RWPE1 (cell line): ENCODE measurements around the gene GCGR.

Experiments used
- CTCF ChIA-PET: fragments of 350-600 bp; sonication (Branson Sonifier 250); formaldehyde crosslinking; extraction: SDS; loops from one replicate; lab custom pipeline; 2021; lab: Yijun Ruan, JAX
- POLR2A ChIA-PET: fragments of 400-600 bp; formaldehyde crosslinking; extraction: SDS; loops from one replicate; lab custom pipeline; 2020; ENCODE audit warnings: antibody characterized with exemption; ENCODE audit not compliant: low non-redundant PET; lab: Yijun Ruan, JAX
- DNase-seq: peaks from one replicate; pipeline ENCODE4 v3.0.0; 2012; ENCODE audit warnings: low spot score
- H3K27ac ChIP-seq: fragments of 450-650 bp; 2 replicates; pipeline ENCODE4 v1.5.1; 2017
- CTCF ChIP-seq: fragments of 450-650 bp; conservative IDR thresholded peaks from 2 replicates; pipeline ENCODE4 v1.5.1; 2017; ENCODE audit warnings: low read depth, mild to moderate bottlenecking

GCGR gene

GRCh38 chr17:81841866-81842265 is 37.9 kb downstream of the GCGR start:
- ChIA-PET CTCF (interaction anchor here (1.1 to 1.2 kb wide), 2 partner anchors 13 to 113 kb away, joined by 3 read pairs; no protein-coding TSS in a partner anchor), POLR2A (interaction anchor here (1.0 to 1.6 kb wide), 2 partner anchors 9 to 13 kb away, joined by 4 to 8 read pairs; partner anchors contain the start of gene MCRIP1)
- no peak for TF ChIP-seq CTCF
- H3K27ac ChIP-seq: peak overlapping the region; percentile 100
- no peak for DNase-seq

GRCh38 chr17:81842378-81842724 is 38.4 kb downstream of the GCGR start:
- no peak for TF ChIP-seq CTCF
- peak overlapping the region; percentile 100 for H3K27ac ChIP-seq
- DNase-seq: no peak
- ChIA-PET CTCF (interaction anchor here (1.2 kb wide), 1 partner anchor 12 kb away, joined by 3 read pairs; no protein-coding TSS in a partner anchor), POLR2A (interaction anchor here (1.6 kb wide), 1 partner anchor 12 kb away, joined by 4 read pairs; no protein-coding TSS in a partner anchor)

- no peak for TF ChIP-seq CTCF
- H3K27ac ChIP-seq: peak overlapping the region; percentile 100
- ChIA-PET CTCF (interaction anchor here (0.6 kb wide), 1 partner anchor 38 kb away, joined by 3 read pairs; no protein-coding TSS in a partner anchor), POLR2A (interaction anchor here (0.5 to 0.6 kb wide), 2 partner anchors 9 to 16 kb away, joined by 3 to 4 read pairs; no protein-coding TSS in a partner anchor)
- DNase-seq: peak; percentile 55
Observed at GRCh38 chr17:81842725-81843504, 39.0 kb downstream of the GCGR start.

GRCh38 chr17:81843713-81844326 is 39.9 kb downstream of the GCGR start:
- CTCF ChIA-PET: interaction anchor here (0.6 kb wide), 1 partner anchor 137 kb away, joined by 4 read pairs; no protein-coding TSS in a partner anchor

GRCh38 chr17:81844327-81844851 is 40.4 kb downstream of the GCGR start:
- DNase-seq: no peak
- peak overlapping the region; percentile 100 for H3K27ac ChIP-seq
- ChIA-PET CTCF (interaction anchor here (0.6 kb wide), 1 partner anchor 138 kb away, joined by 4 read pairs; no protein-coding TSS in a partner anchor), POLR2A (interaction anchor here (0.6 kb wide), 1 partner anchor 109 kb away, joined by 5 read pairs; no protein-coding TSS in a partner anchor)
- TF ChIP-seq CTCF: no peak

More at GRCh38 chr17:81843713-81844326, 39.9 kb downstream of the GCGR start:
- POLR2A ChIA-PET: interaction anchor here (0.6 kb wide), 1 partner anchor 110 kb away, joined by 5 read pairs; no protein-coding TSS in a partner anchor
- no peak for DNase-seq
- peak overlapping the region; percentile 100 for H3K27ac ChIP-seq
- TF ChIP-seq CTCF: no peak

- TF ChIP-seq CTCF: no peak
- CTCF ChIA-PET: no interaction called here
- peak overlapping the region; percentile 100 for H3K27ac ChIP-seq
- DNase-seq: no peak
- POLR2A ChIA-PET: no interaction called here
Observed at GRCh38 chr17:81844887-81845286, 40.9 kb downstream of the GCGR start.
